IgD-negative memory B cell (primary cell): ENCODE data around the gene CYP46A1. TPM values are rescaled to one million over a fixed set of nuclear protein-coding genes. Genes with fewer than 3 reads are reported as not detected.
A peak's percentile ranks its signal among the peaks of the same experiment; 100 is the strongest.
"Not testable (repeated sequence)": the region's sequence is repeated elsewhere in the genome, so short reads cannot be mapped to it uniquely, and the experiment has no call there.

ENCODE experiments used
- H3K27ac Mint-ChIP-seq, 3 donors: one replicate each; pipeline ENCODE4 v1.8.0; 2020 to 2022; ENCODE audit warnings: mild to moderate bottlenecking in 3 of 3, mixed read lengths in 3 of 3, moderate library complexity in 1 of 3
- H3K27me3 Mint-ChIP-seq: one replicate; pipeline ENCODE4 v1.8.0; 2021; ENCODE audit warnings: mixed read lengths
- H3K36me3 Mint-ChIP-seq: one replicate; pipeline ENCODE4 v1.8.0; 2020; ENCODE audit warnings: mild to moderate bottlenecking, mixed read lengths
- H3K4me1 Mint-ChIP-seq, 3 donors: one replicate each; pipeline ENCODE4 v1.8.0; 2020 to 2022; ENCODE audit warnings: mixed read lengths in 3 of 3, mild to moderate bottlenecking in 1 of 3
- H3K4me3 Mint-ChIP-seq, 4 donors: one replicate each; pipeline ENCODE4 v1.8.0; 2020 to 2022; ENCODE audit warnings: mild to moderate bottlenecking in 4 of 4, mixed read lengths in 4 of 4, moderate library complexity in 3 of 4
- H3K9me3 Mint-ChIP-seq, 3 donors: one replicate each; pipeline ENCODE4 v1.8.0; 2020 to 2021; ENCODE audit warnings: mixed read lengths in 3 of 3, mild to moderate bottlenecking in 1 of 3
- polyA plus RNA-seq: library from polyadenylated mRNA; unstranded; fragments of 300-500 nt; fragmentation: Illumina TruSeq; gene quantifications from one replicate; pipeline ENCODE4 v1.2.3, GENCODE V29; 2021

CYP46A1 gene
- polyA plus RNA-seq: not detected

DNA sequence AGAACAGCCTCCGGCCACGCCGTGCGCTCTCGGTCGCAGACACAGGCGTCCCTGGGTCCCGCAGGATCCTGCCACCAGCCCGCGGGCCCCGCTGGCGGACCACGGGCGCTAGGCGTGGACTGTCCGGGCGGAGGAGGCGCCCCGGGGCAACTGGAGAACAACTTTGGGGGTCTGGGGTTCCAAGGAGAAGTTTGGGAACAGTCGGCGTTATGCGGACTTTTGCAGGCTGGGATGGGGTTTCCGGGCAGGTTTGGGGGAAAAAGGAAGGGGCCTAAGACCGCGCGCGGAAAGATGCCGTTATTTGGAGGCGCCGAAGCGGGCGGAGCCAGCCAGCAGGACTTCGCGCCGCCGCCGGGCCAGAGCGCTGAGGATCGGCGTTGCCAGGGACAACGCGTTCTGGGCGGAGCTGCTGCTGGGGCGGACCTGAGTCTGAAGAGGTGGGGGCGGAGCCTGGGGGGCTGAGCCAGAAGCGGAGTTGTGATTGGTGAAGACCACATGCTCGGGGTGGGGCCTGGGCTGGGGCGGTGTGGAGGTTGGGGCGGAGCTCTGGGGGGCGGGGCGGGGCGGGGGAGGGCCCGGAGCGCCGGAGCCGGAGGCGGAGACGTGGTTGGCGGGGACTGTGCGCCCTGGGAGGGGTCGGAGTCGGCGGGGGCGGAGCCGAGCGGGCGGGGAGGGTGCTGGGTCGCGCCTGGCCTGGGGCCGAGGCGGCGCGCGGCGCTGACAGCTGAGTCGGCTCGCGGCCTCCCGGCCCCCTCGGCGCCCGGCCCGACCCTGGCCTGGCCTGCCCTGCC, at the start of gene CYP46A1:
Gene CYP46A1, plus strand, starts transcription at position 680 of the 791 bp plus-strand sequence. CDS start 120 bp downstream, outside the sequence.
- Mint-ChIP-seq H3K4me1 (peaks cover 4 to 16% (median 6%) of the 10 kb centered on the region in 3 donors), H3K9me3 (peaks cover 0 to 3% (median under 1%) of the 10 kb centered on the region in 3 donors), H3K36me3 (peaks cover under 1% of the 10 kb centered on the region), H3K4me3 (peak within 1 kb of the TSS; percentile 81 to 98 (median 94)), H3K27me3 (peaks cover 13% of the 10 kb centered on the region), H3K27ac (peak within 1 kb of the TSS; percentile 73 to 92 (median 76))

DNA sequence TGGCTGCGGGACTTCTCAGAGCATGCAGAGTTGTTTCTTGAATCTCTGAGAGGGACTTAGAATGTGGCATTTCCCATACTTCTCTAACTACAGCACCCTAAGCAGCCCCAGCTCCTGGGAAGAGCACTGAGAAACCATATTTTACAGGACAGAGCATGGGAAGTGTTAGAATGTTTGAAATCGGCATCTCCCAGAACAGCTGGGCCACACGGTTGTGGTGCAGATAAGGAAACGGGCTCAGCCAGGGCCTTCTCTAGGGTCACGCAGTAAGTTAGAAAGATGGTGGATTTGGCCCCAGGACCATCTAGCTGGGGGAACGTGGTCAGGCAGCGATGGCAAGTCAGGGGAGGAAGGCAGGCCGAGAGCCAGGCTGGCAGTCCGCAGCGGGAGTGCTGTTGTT, 49.7 kb upstream of the CYP46A1 start:
- no peaks in the 10 kb centered on the region for H3K9me3 Mint-ChIP-seq
- H3K27ac Mint-ChIP-seq: no peak overlapping the region

DNA sequence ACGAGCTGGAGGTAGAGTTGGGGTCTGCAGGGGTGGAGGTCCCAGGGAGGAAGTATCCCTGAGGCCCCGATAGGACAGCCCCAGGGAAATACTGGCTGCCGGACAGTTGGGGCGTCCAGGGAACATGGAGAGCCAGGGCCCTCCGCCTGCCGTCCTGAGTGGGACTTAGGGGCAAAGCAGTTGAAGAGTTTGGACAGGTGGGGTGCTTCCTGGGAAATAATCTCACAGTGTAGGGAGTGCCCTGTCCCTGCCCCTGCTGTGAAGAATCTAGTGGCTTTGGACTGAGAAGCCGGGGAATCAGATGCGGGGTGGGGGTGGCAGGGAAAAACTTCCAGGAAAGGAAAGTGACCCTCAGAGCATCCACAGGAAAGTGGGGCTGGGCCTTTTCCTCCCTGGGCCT, 49.0 kb upstream of the CYP46A1 start:
- H3K27ac Mint-ChIP-seq: no peak overlapping the region
- H3K36me3 Mint-ChIP-seq: peaks cover 2% of the 10 kb centered on the region
- H3K4me3 Mint-ChIP-seq: no peak overlapping the region
- H3K27me3 Mint-ChIP-seq: peaks cover 9% of the 10 kb centered on the region
- no peaks in the 10 kb centered on the region for H3K9me3 Mint-ChIP-seq
- H3K4me1 Mint-ChIP-seq: peaks cover 0 to 2% (median 0%) of the 10 kb centered on the region in 3 donors

More for the DNA sequence above, 49.7 kb upstream of the CYP46A1 start:
- H3K4me3 Mint-ChIP-seq: no peak overlapping the region
- H3K27me3 Mint-ChIP-seq: peaks cover 9% of the 10 kb centered on the region
- peaks cover 2% of the 10 kb centered on the region for H3K36me3 Mint-ChIP-seq
- H3K4me1 Mint-ChIP-seq: peaks cover 0 to 2% (median 0%) of the 10 kb centered on the region in 3 donors

DNA sequence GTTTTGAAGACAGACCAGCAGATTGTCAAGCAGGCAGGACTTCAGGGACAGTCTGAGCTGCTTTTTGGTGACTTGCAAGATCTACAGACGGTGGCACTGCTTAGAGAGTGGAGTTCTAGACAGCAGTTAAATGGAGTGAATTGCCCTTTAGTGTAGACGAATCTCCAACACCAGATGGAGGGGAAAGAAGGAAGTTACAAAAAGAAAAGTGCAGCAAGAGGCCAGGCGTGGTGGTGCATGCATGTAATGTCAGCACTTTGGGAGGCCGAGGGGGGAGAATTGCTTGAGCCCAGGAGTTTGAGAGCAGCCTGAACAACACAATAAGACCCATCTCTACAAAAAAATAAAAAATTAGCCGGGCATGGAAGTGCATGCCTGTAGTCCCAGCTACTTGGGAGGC, 47.6 kb upstream of the CYP46A1 start:
- Mint-ChIP-seq H3K36me3 (peaks cover 2% of the 10 kb centered on the region), H3K27ac (peak overlapping the region in 1 of 3 donors; percentile 84), H3K9me3 (no peaks in the 10 kb centered on the region), H3K27me3 (peaks cover 7% of the 10 kb centered on the region), H3K4me3 (no peak overlapping the region), H3K4me1 (peaks cover 0 to 2% (median 0%) of the 10 kb centered on the region in 3 donors)

DNA sequence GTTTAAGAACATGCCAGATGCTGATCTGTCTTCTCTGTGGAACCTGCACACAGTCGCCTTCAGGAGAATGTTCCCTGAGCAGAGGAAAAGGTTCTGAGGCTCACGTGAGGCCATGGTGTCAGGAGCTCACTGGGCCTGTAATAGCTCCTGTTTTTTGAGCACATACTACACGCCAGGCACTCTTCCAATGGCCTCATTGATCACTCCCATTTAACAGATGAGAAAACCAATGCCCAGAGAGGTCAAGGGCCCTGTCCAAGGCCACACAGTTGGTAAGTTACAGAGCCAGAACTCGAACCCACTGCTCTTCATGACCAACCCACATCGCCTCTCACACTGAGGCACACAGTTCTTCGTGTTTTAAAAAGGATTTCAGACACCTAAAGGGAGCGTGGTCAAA, 46.5 kb upstream of the CYP46A1 start:
- H3K36me3 Mint-ChIP-seq: peaks cover 2% of the 10 kb centered on the region
- H3K4me1 Mint-ChIP-seq: peaks cover 0 to 2% (median 0%) of the 10 kb centered on the region in 3 donors
- peak overlapping the region in 1 of 3 donors; percentile 39 for H3K27ac Mint-ChIP-seq
- peaks cover 7% of the 10 kb centered on the region for H3K27me3 Mint-ChIP-seq
- no peaks in the 10 kb centered on the region for H3K9me3 Mint-ChIP-seq
- no peak overlapping the region for H3K4me3 Mint-ChIP-seq

DNA sequence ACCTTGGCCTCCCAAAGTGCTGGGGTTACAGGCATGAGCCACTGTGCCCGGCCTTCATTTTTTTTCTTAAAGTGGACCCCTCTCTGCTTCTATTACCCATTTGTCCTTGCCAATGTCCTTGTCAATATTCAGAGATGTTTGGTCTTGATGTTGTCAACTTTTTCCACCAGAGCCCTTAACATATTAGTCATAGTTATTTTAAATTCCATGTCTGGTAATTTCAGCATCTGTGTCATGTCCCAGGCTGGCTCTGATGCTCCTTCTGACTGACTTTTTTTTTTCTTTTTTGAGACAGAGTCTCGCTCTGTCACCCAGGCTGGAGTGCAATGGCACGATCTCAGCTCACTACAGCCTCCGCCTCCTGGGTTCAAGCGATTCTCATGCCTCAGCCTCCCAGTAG, 41.3 kb upstream of the CYP46A1 start:
- H3K9me3 Mint-ChIP-seq, H3K27ac Mint-ChIP-seq, H3K4me1 Mint-ChIP-seq, H3K27me3 Mint-ChIP-seq, H3K36me3 Mint-ChIP-seq, H3K4me3 Mint-ChIP-seq: not testable (repeated sequence)

DNA sequence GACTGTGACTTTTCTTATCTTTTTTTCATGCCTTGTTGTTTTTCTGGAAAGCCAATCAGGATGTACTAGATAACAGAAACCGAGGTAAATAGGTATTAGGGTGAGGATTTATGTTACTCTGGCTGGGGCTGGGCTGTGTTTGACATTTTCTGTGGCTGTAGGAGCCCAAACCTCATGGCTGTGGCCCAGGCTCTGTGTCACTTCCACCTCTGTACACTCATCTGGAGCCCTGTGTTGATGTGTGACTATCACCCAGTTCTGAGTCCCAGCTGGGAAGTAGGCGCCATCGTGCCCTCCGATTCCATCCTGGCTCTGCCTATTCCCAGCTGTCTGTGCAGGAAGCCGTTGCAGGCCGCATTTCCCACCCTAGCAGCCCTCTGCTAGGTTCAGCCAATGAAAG, 40.8 kb upstream of the CYP46A1 start:
- Mint-ChIP-seq H3K27ac (no peak overlapping the region), H3K4me3 (no peak overlapping the region), H3K4me1 (no peaks in the 10 kb centered on the region), H3K27me3 (peaks cover 8% of the 10 kb centered on the region), H3K9me3 (no peaks in the 10 kb centered on the region), H3K36me3 (no peaks in the 10 kb centered on the region)

DNA sequence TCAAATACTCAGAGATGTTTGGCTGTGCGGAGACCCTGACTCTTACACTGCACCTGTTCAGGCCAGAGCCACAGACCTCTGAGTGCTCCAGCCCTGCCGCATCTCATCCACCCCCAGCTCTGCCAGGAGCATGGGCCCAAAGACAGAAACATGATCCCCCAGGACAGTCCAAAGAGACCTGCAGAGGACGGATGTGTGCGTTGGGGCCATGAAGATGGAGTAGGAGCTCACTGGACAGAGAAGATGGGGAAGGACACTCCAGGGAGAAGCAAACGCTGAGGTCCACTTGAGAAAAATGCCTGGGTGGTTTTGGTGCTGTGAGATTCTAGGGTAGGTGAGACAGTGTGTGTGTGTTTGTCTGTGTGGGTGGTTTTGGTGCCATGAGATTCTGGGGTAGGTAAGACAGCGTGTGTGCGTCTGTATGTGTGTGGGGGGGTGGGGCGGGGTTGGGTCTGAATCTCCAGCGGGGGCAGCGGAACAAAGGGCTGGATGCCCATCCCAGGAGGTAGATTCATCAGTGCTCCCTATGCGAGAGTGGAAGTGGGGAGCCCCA, 40.0 kb upstream of the CYP46A1 start:
- H3K36me3 Mint-ChIP-seq: no peaks in the 10 kb centered on the region
- no peak overlapping the region for H3K27ac Mint-ChIP-seq
- H3K9me3 Mint-ChIP-seq: no peaks in the 10 kb centered on the region
- H3K4me1 Mint-ChIP-seq: no peaks in the 10 kb centered on the region
- no peak overlapping the region for H3K4me3 Mint-ChIP-seq
- H3K27me3 Mint-ChIP-seq: peaks cover 8% of the 10 kb centered on the region

DNA sequence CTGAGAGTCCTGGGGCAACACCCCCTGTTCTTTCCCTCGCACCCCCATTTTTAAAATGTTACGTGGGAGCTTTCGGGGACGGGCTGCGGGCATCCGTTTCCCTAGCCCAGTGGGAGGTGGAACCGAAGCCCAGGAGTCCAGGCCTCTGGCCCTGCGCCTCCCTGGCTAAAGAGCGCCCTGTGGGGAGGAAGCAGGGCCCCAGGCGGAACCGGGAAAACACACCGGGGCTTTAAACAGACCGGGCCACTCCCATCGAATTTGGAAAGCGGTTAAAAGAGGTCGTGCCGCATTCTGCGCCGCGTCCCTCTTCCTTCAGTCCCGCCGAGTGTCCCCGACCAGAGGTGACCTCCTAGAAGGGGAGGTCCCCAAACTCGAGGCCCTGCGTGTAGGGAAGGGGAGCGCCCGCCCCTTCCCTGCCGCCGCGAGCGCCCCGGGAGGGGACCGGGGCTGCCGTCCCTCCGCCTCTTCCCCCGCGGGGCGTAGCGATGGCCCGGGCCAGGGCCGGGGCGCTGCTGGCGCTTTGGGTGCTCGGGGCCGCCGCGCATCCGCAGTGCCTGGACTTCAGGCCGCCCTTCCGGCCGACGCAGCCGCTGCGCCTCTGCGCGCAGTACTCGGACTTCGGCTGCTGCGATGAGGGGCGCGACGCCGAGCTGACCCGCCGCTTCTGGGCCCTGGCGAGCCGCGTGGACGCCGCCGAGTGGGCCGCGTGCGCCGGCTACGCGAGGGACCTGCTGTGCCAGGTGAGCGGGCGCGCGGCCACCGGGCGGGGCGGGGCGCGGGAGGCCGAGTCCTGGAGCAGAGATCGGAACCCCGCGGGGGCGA, 39.2 kb upstream of the CYP46A1 start, which contains the start of gene HHIPL1:
Gene HHIPL1, plus strand, starts transcription at position 407 of the 822 bp plus-strand sequence. Its CDS starts 79 bp downstream, at position 486.
- no peaks in the 10 kb centered on the region for H3K4me1 Mint-ChIP-seq
- H3K36me3 Mint-ChIP-seq: no peaks in the 10 kb centered on the region
- H3K27ac Mint-ChIP-seq: no peak within 1 kb of the TSS
- no peak within 1 kb of the TSS for H3K4me3 Mint-ChIP-seq
- H3K27me3 Mint-ChIP-seq: peaks cover 11% of the 10 kb centered on the region
- no peaks in the 10 kb centered on the region for H3K9me3 Mint-ChIP-seq

DNA sequence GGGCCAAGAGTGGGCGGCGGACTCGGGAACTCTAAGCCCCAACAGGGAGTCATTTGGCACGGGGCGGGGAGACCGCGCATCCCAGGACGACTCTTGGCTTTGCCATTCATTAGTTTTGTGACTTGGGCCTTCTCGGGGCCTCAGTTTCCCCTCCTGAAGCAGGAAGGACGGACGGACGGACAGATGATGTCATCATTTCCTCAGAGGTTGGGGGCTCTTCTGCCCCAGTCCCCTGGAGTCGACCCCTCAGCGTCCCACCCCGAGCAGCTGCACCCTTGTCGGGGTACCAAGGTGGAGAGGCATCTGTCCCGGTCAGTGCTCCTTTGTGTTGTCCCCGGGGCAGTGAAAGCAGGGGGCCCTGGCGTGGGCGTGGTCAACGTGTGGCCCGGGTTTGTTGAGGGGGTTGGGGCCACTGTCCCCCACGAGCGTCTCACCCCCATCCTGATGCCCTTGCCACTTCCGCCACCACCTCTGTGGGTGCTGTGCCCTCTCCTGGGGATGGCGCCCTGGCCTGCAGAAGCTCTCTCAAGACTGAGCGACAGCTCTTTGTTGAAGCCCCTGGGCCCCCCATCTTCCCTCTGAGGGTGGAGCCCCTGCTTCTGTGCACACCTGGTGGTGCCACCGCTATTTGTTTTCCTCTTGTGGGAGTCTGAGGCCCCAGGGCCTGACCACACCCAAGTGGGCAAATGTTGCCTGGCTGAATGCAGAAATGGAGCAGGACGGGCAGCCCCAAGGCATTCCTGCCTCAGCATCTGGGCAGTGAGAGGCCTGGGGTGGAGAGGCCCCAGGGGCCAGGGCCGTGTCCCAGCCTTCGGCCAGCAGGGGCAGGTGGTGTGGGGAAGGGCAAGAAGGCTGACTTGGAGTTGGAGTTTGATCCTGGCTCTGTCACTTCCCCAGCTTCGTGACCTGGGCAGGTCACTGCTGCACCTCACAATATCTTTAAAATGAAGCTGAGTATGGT, 38.3 kb upstream of the CYP46A1 start:
- Mint-ChIP-seq H3K27ac (no peak overlapping the region), H3K9me3 (no peaks in the 10 kb centered on the region), H3K27me3 (peaks cover 16% of the 10 kb centered on the region), H3K4me1 (no peaks in the 10 kb centered on the region), H3K4me3 (peak overlapping the region in 2 of 4 donors; percentile 24 to 43), H3K36me3 (no peaks in the 10 kb centered on the region)

DNA sequence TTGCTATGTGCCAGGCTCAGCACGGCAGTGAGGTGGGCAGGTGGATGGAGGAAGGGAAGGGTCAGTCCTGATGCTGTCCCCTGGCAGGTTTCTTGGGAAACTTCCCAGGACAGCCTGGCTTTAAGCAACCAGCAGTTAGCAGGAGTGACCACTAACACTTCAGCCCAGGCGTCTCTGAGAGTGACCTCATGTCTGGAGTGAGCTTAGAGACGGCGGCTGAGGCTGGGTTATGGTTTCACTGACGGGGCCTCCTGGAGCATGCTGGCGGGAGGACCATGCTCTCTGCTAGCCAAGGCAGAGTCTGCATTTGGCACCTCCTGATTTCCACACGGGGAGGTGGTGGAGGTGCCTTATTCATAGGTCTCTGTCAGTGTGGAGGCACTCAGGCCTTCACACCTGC, 36.7 kb upstream of the CYP46A1 start:
- H3K27me3 Mint-ChIP-seq: peaks cover 16% of the 10 kb centered on the region
- no peak overlapping the region for H3K4me3 Mint-ChIP-seq

DNA sequence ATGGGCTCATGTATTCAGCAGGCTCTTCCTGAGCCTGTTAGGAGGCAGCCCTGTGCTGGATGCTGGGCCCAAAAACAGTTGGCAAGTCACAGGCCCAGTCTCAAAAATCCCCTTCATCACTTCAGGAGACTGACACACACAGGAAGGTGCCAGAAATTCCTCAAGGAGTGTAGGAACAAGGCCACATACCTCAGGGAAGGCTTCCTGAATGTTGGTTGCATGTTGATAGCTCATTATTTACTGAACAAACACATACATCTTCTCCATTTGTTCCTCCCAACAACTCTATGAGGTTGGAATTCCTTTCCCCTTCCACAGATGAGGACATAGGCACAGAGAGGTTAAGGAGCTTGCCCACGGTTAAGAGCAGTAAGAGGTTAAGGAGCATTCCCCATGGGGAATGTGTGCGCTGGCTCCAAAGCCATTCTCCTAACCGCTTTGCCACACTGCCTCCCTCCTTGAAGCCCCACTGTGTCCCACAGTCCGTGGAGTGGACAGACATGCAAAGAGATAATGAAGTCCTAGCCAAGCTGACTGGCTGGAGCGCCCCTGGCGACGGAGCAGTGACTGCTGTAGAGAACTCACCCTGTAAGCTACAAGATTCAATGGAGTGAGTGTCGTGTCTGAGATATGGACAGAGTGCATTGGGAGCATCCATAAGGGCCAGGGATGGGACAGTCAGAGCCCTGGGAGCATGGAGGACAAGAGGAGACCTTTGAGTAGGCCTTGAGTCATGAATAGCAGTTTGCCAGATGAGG, 35.9 kb upstream of the CYP46A1 start:
- H3K9me3 Mint-ChIP-seq: no peaks in the 10 kb centered on the region
- H3K4me3 Mint-ChIP-seq: no peak overlapping the region
- no peaks in the 10 kb centered on the region for H3K4me1 Mint-ChIP-seq
- H3K36me3 Mint-ChIP-seq: no peaks in the 10 kb centered on the region
- H3K27ac Mint-ChIP-seq: no peak overlapping the region
- peaks cover 16% of the 10 kb centered on the region for H3K27me3 Mint-ChIP-seq

More for the DNA sequence above, 36.7 kb upstream of the CYP46A1 start:
- H3K4me1 Mint-ChIP-seq: no peaks in the 10 kb centered on the region
- H3K36me3 Mint-ChIP-seq: no peaks in the 10 kb centered on the region
- H3K27ac Mint-ChIP-seq: no peak overlapping the region
- H3K9me3 Mint-ChIP-seq: no peaks in the 10 kb centered on the region

DNA sequence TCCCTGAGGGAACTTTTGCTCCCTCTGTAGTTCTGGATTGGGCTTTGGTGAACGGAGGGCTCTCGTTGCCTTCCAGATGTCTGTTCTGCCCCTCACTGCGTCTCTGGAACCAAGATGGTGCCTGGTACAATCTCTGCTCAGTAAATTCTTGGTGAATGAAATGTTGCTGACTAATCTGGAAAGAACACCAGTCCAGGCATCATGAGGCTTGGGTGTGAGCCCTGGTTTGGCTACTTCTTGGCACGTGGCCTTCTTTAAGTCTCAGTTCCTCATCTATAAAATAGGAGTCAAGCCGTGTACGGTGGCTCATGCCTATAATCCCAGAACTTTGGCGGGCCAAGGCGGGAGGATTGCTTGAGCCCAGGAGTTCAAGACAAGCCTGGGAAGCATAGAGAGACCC, 34.9 kb upstream of the CYP46A1 start:
- H3K9me3 Mint-ChIP-seq: no peaks in the 10 kb centered on the region
- peaks cover 21% of the 10 kb centered on the region for H3K27me3 Mint-ChIP-seq
- no peaks in the 10 kb centered on the region for H3K36me3 Mint-ChIP-seq
- no peak overlapping the region for H3K4me3 Mint-ChIP-seq
- H3K4me1 Mint-ChIP-seq: no peaks in the 10 kb centered on the region
- no peak overlapping the region for H3K27ac Mint-ChIP-seq

DNA sequence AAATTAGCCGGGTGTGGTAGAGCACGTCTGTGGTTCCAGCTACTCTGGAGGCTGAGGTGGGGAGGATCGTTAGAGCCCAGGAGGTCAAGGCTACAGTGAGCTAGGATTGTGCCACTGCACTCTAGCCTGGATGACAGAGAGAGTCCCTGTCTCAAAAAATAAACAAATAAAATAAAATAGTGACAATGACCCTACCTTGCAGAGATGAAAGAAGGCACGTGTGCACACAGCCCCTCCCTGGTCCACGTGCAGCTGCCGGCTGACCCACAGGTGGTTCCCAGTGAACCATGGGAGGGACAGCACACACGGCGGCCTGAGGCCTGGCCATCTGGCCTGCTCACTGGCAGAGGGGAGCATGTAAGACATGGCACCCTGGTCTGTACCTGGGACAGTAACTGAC, 34.5 kb upstream of the CYP46A1 start:
- Mint-ChIP-seq H3K4me3 (no peak overlapping the region), H3K9me3 (peaks cover 0 to 3% (median 2%) of the 10 kb centered on the region in 3 donors), H3K27ac (no peak overlapping the region), H3K36me3 (no peaks in the 10 kb centered on the region), H3K4me1 (no peaks in the 10 kb centered on the region), H3K27me3 (peaks cover 22% of the 10 kb centered on the region)
